GM12878 (cell line): ENCODE data around the gene HELZ. TPM values are rescaled to one million over a fixed set of nuclear protein-coding genes. Genes with fewer than 3 reads are reported as not detected.

Source experiments
- ATAC-seq: fragments of 200-7000 bp; cut with Tn5 transposase; 3 replicates; pipeline ENCODE4 v1.9.1; 2020; ENCODE audit warnings: mild to moderate bottlenecking, moderate library complexity
- BruUV-seq: library from RNA; stranded (reverse); fragments of 400-500 nt; replicated peaks from 2 replicates; lab custom pipeline; 2021; lab: Mats Ljungman, UMichigan
- CTCF ChIA-PET: fragments of 300-600 bp; sonication (Branson Sonifier 250); formaldehyde crosslinking; extraction: SDS; loops from one replicate; lab custom pipeline; 2021; ENCODE audit warnings: inconsistent platforms; lab: Yijun Ruan, JAX
- POLR2A ChIA-PET: fragments of 350-600 bp; formaldehyde crosslinking; extraction: SDS; loops from one replicate; lab custom pipeline; 2021; ENCODE audit warnings: inconsistent platforms; lab: Charles Lee
- RAD21 ChIA-PET: fragments of 300-600 bp; sonication (Branson Sonifier 250); formaldehyde crosslinking; loops from one replicate; lab custom pipeline; 2023; ENCODE audit warnings: antibody characterized with exemption; ENCODE audit not compliant: unreplicated experiment; lab: Charles Lee
- SMC1A ChIA-PET: fragments of 300-600 bp; sonication (Branson Sonifier 250); formaldehyde crosslinking; loops from one replicate; lab custom pipeline; 2023; ENCODE audit not compliant: unreplicated experiment, uncharacterized antibody; lab: Charles Lee
- DNase-seq: peaks from one replicate; pipeline ENCODE4 v3.0.0-alpha.2; 2011; ENCODE audit warnings: low read depth, low spot score
- FAIRE-seq: peaks from 3 replicates; lab custom pipeline; 2011; peaks lifted over from hg19 to GRCh38; lab: Jason Lieb, UNC
- H2AFZ ChIP-seq: 2 replicates; pipeline ENCODE4 v1.6.0; 2011; ENCODE audit warnings: low read depth, low read length, control low read depth; ENCODE audit not compliant: control insufficient read depth
- H3K27ac ChIP-seq: 2 replicates; pipeline ENCODE4 v1.5.1; 2011; ENCODE audit warnings: control low read depth; ENCODE audit not compliant: control insufficient read depth, insufficient read depth
- H3K27me3 ChIP-seq, 2 experiments: replicated peaks in 1 of 2; 2 replicates each; pipeline versions ENCODE4 v1.6.0 to v1.6.1; 2011; ENCODE audit warnings: low read length in 1 of 2; ENCODE audit not compliant: control insufficient read depth in 2 of 2, insufficient read depth in 2 of 2
- H3K36me3 ChIP-seq, 2 experiments: 2 replicates each; pipeline ENCODE4 v1.5.1; 2011; ENCODE audit warnings: low read length in 1 of 2; ENCODE audit not compliant: control insufficient read depth in 2 of 2, insufficient read depth in 2 of 2
- H3K4me1 ChIP-seq: 2 replicates; pipeline ENCODE4 v1.6.1; 2011; ENCODE audit warnings: mild to moderate bottlenecking, low read length, moderate library complexity, mixed read lengths; ENCODE audit not compliant: control insufficient read depth, insufficient read depth
- H3K4me2 ChIP-seq: 2 replicates; pipeline ENCODE4 v1.6.0; 2011; ENCODE audit warnings: control low read depth; ENCODE audit not compliant: control insufficient read depth, insufficient read depth
- H3K4me3 ChIP-seq: fragments of 200-600 bp; sonication (generic); 2 replicates; pipeline ENCODE4 v1.5.1; 2016
- H3K79me2 ChIP-seq: 2 replicates; pipeline ENCODE4 v1.6.0; 2011; ENCODE audit warnings: low read length; ENCODE audit not compliant: control insufficient read depth, insufficient read depth
- H3K9ac ChIP-seq: 2 replicates; pipeline ENCODE4 v1.8.0; 2011; ENCODE audit warnings: low read length, control low read depth, mixed read lengths; ENCODE audit not compliant: control insufficient read depth, insufficient read depth
- H3K9me3 ChIP-seq: replicated peaks from 3 replicates; pipeline ENCODE4 v1.5.1; 2011; ENCODE audit warnings: mild to moderate bottlenecking, low read length; ENCODE audit not compliant: control insufficient read depth, insufficient read depth
- H4K20me1 ChIP-seq: 2 replicates; pipeline ENCODE4 v1.6.0; 2011; ENCODE audit not compliant: control insufficient read depth, insufficient read depth
- EED ChIP-seq: sonication (generic); IDR thresholded peaks from 2 replicates; pipeline ENCODE4 v1.6.1; 2016; ENCODE audit warnings: antibody characterized with exemption, low read depth
- IKZF2 ChIP-seq, 2 experiments: fragments of 450-650 bp; IDR thresholded peaks; 2 replicates each; pipeline ENCODE4 v1.6.1; 2017; ENCODE audit warnings: mild to moderate bottlenecking in 2 of 2, moderate library complexity in 2 of 2
- NR2C2 ChIP-seq: IDR thresholded peaks from 2 replicates; pipeline ENCODE4 v1.6.1; 2011; ENCODE audit warnings: borderline replicate concordance, low read depth; ENCODE audit not compliant: control insufficient read depth, insufficient read length
- PAX5 ChIP-seq: IDR thresholded peaks from 2 replicates; pipeline ENCODE4 v1.6.1; 2011; ENCODE audit warnings: low read depth, low read length, borderline replicate concordance
- POLR2AphosphoS2 ChIP-seq: IDR thresholded peaks from 2 replicates; pipeline ENCODE4 v1.6.1; 2011; ENCODE audit warnings: low read depth, mild to moderate bottlenecking, low read length, improper control_type of control experiment, moderate library complexity
- SMC3 ChIP-seq: IDR thresholded peaks from 2 replicates; pipeline ENCODE4 v1.6.1; 2011; ENCODE audit warnings: low read length, improper control_type of control experiment, borderline replicate concordance
- SP1 ChIP-seq: IDR thresholded peaks from one replicate; pipeline ENCODE4 v1.6.1; 2011; ENCODE audit warnings: low read depth, low read length
- SREBF2 ChIP-seq: IDR thresholded peaks from 2 replicates; pipeline ENCODE4 v1.6.1; 2012; ENCODE audit warnings: mild to moderate bottlenecking, low read length
- YBX1 ChIP-seq: fragments of 450-650 bp; IDR thresholded peaks from 2 replicates; pipeline ENCODE4 v1.6.1; 2016; ENCODE audit warnings: antibody characterized with exemption
- ZBED1 ChIP-seq: IDR thresholded peaks from 2 replicates; pipeline ENCODE4 v1.6.1; 2016; ENCODE audit warnings: borderline replicate concordance
- WGBS: methylation state at CpG from one replicate; pipeline ENCODE4 v1.1.6; 2016; ENCODE audit warnings: low lambda C conversion rate; ENCODE audit not compliant: insufficient replicate concordance, insufficient coverage; ENCODE audit errors: missing lambda C conversion rate; 5-methylcytosine and 5-hydroxymethylcytosine counted together
- in situ Hi-C: fragments of 300-500 bp; cut with MboI; formaldehyde crosslinking; loops from 9 replicates; pipeline ENCODE4 v1.14.3; 2018; ENCODE audit warnings: mixed read lengths
- intact Hi-C: fragments of 100-400 bp; cut with micrococcal nuclease; formaldehyde crosslinking; loops from one replicate; pipeline ENCODE4 v1.14.2; 2022; ENCODE audit not compliant: unreplicated experiment
- polyA plus RNA-seq, 11 experiments: library from polyadenylated mRNA; depleted of rRNA in 4 of 11; unstranded in 6 of 11; stranded (reverse) in 5 of 11; fragments of >200 nt; fragmentation: Nextera tagmentation in 4 of 11; fragmentation: Illumina TruSeq in 1 of 11; extraction: Ambion mirVana in 4 of 11; extraction: Trizol in 1 of 11; gene quantifications; 1 replicate in 1 of 11; 2 replicates in 10 of 11; pipeline versions ENCODE4 v1.2.1 to v1.2.3, GENCODE V29; 2011 to 2016; ENCODE audit warnings: inconsistent platforms in 2 of 11, missing spikeins in 2 of 11, low read depth in 1 of 11
- total RNA-seq, 4 experiments: library from RNA; depleted of rRNA in 3 of 4; stranded (reverse); fragments of >200 nt in 3 of 4; fragmentation: Illumina TruSeq in 1 of 4; extraction: Trizol in 1 of 4; gene quantifications; 2 replicates each; pipeline versions ENCODE4 v1.2.1 to v1.2.3, GENCODE V29; 2013 to 2021

Gene HELZ
- total and polyA plus RNA-seq, 10 of the 15 experiments (the other 5 are each of a cell fraction or from before 2014, with no cell fraction given) = 1.5 to 36.8 (median 19.1) TPM

DNA sequence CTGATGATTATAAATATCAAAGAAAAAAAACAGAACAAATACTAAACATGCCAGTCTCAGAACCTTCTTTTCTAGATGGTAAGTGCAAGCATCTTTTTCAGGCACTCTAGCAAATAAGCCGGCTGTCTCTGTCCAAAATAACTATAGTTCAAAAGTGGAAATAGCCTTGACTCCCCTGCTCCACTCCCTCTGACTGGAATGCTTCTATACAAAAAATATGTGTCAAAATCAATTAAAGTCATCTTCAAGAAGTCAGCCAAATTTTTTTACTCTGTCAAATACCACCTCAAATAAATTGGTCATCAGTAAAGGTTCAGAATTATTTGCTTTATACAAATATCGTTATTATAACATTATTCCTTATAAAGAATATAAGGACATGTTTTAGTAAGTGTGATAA lies 117.1 kb downstream of the HELZ start:
- Histone ChIP-seq H3K27me3 (no peaks in the 10 kb centered on the region), H3K9ac (no peak overlapping the region), H3K27ac (no peak overlapping the region), H3K79me2 (no peaks in the 10 kb centered on the region), H3K36me3 (peaks cover 0 to 2% of the 10 kb centered on the region in 2 experiments; a peak in 2 of 4 replicates), H2AFZ (no peak overlapping the region), H3K4me1 (no peaks in the 10 kb centered on the region), H4K20me1 (no peaks in the 10 kb centered on the region), H3K9me3 (no peaks in the 10 kb centered on the region), H3K4me3 (no peak overlapping the region), H3K4me2 (no peak overlapping the region)
- whole genome bisulfite sequencing = 73% methylated on average over 2 of the region's 2 CpGs
- FAIRE-seq (no peak), ATAC-seq (no peak), DNase-seq (no peak)
- SMC1A ChIA-PET = interaction anchor here (0.6 kb wide), 1 partner anchor 161 kb away, joined by 3 read pairs; no protein-coding TSS in a partner anchor
- no TSS peak for BruUV-seq
- intact Hi-C loops (no loop called here), in situ Hi-C loops (no loop called here)
- RAD21 ChIA-PET = no interaction called here
- POLR2A ChIA-PET = no interaction called here
- TF ChIP-seq NR2C2 (no peak), ZBED1 (no peak), IKZF2 (IDR thresholded peaks at IDR 0.05) (no peak), POLR2AphosphoS2 (no peak), PAX5 (no peak), SP1 (no peak), YBX1 (no peak), SMC3 (no peak), EED (no peak), SREBF2 (no peak)
- CTCF ChIA-PET = interaction anchor here (1.0 kb wide), 2 partner anchors 146 to 165 kb away, joined by 3 read pairs; no protein-coding TSS in a partner anchor
